ENCODE measurements around the gene WLS. TPM values are rescaled to one million over a fixed set of nuclear protein-coding genes. Genes with fewer than 3 reads are reported as not detected.

WLS gene
- total and polyA plus RNA-seq, 2 experiments from 2014 or later: 113 to 114 TPM

DNA sequence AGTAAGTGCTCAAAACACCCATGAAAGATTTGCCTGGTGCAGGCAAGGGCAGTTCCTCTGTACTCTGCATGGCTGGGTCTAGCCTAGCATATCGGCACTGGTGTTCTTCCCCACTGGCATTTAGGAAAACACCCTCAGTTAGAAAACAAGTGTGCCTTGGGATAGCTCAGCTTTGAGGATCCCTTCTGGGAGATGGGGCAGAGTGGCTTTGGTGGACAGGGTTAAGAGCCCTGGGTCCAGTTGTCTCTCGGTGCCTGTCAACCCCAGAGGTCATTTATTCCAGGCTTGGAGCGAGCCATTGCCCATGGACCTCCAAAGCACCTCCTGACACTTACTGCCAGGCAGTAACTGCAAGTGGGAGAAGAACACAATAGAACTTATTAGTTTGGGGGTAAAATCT lies 101.1 kb downstream of the WLS start:
- Histone ChIP-seq H3K36me3 (peaks cover 23% of the 10 kb centered on the region), H3K27me3 (no peaks in the 10 kb centered on the region), H3K4me1 (ENCODE audit: low read depth) (peaks cover 12% of the 10 kb centered on the region), H3K4me3 (no peak overlapping the region), H3K27ac (no peak overlapping the region), H3K9me3 (ENCODE audit: low read depth) (no peaks in the 10 kb centered on the region)
- DNase-seq (ENCODE audit: low read depth in 1 of 2, low spot score in 1 of 2): no peak
- TF ChIP-seq, protein P1, sequence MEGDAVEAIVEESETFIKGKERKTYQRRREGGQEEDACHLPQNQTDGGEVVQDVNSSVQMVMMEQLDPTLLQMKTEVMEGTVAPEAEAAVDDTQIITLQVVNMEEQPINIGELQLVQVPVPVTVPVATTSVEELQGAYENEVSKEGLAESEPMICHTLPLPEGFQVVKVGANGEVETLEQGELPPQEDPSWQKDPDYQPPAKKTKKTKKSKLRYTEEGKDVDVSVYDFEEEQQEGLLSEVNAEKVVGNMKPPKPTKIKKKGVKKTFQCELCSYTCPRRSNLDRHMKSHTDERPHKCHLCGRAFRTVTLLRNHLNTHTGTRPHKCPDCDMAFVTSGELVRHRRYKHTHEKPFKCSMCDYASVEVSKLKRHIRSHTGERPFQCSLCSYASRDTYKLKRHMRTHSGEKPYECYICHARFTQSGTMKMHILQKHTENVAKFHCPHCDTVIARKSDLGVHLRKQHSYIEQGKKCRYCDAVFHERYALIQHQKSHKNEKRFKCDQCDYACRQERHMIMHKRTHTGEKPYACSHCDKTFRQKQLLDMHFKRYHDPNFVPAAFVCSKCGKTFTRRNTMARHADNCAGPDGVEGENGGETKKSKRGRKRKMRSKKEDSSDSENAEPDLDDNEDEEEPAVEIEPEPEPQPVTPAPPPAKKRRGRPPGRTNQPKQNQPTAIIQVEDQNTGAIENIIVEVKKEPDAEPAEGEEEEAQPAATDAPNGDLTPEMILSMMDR (IDR thresholded peaks at IDR 0.05; ENCODE audit: low read depth, low read length): no peak

DNA sequence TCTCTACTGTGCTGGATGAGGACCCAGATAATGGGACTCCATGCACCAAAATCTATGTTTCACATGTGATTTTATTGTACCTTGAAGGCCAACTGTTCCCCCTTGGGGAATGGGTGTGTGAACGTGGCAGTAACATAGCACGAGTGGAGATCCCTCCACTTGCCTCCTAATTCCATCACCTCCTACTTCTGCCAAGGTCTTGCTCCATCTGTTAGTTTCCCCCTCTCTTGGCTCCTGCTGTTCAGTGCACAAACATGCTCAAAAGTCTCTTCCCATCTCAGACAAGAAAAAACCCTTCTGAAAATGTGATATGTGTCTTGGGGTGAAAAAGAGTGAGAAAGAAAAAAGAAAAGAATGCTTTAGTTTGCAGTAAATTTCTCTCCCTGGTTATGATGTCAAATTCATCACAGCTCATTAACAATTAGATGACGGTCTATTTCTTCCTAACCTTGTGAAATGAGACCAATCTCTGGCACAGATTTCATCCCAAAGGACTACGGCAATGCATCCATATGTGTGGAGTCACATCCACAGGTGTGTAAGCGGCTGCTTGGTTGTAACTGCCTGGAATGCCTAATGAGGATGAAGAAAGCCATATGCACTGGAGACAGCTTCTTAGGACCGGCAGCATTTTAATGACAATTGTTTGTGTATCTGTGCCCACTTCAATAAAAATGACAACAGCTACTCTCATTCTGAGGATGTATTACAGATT lies 102.6 kb downstream of the WLS start:
- H3K36me3 ChIP-seq: peaks cover 24% of the 10 kb centered on the region
- peaks cover 12% of the 10 kb centered on the region for H3K4me1 ChIP-seq (ENCODE audit: low read depth)
- TF ChIP-seq, protein P1 (IDR thresholded peaks at IDR 0.05; ENCODE audit: low read depth, low read length): no peak

DNA sequence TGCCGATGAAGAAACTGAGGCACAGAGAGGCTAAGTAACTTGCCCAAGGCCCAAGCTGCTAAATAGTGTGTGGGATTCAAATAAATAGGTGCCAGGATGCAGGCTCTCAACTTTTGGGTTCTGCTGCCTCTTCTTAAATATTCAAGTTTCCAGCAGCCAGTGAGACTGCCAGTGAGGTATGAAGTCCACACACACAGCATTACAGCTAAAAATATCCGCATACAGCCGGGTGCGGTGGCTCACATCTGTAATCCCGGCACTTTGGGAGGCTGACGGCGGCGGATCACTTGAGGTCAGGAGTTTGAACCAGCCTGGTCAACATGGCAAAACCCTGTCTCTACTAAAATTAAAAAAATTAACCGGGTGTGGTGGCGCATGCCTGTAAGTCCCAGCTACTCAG lies 103.5 kb downstream of the WLS start:
- DNase-seq (ENCODE audit: low read depth in 1 of 2, low spot score in 1 of 2): peak in 1 of 2 donors; percentile 55
- Histone ChIP-seq H3K27me3 (no peaks in the 10 kb centered on the region), H3K4me3 (no peak overlapping the region), H3K36me3 (peaks cover 22% of the 10 kb centered on the region), H3K9me3 (ENCODE audit: low read depth) (no peaks in the 10 kb centered on the region), H3K27ac (peak overlapping the region; percentile 70), H3K4me1 (ENCODE audit: low read depth) (peaks cover 12% of the 10 kb centered on the region)
- TF ChIP-seq, protein P1 (IDR thresholded peaks at IDR 0.05; ENCODE audit: low read depth, low read length): no peak

More for the DNA sequence above, 102.6 kb downstream of the WLS start:
- no peak for DNase-seq (ENCODE audit: low read depth in 1 of 2, low spot score in 1 of 2)
- no peaks in the 10 kb centered on the region for H3K27me3 ChIP-seq
- H3K9me3 ChIP-seq (ENCODE audit: low read depth): no peaks in the 10 kb centered on the region
- H3K4me3 ChIP-seq: no peak overlapping the region
- H3K27ac ChIP-seq: peak overlapping the region; percentile 53

DNA sequence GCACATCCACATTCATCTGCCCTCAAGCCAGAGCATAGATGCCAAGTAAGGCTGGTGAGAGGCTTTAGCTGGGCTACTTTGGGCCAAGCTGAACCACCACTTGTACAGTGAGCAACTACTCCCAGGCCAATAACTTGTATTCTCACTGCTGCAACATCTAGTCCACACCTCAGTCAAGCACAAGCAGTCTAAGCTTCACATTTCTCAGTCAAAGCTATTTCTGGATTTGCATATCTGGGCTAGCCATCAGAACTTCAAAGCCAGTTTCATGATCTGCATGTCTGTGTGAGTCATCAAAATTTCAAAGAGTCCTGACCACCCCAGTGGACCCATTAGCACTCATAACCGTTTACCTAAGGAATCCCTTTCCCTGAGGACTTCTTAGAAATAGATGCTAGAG lies 104.2 kb downstream of the WLS start:
- DNase-seq (ENCODE audit: low read depth in 1 of 2, low spot score in 1 of 2): peak in 1 of 2 donors; percentile 34
- Histone ChIP-seq H3K4me1 (ENCODE audit: low read depth) (peaks cover 12% of the 10 kb centered on the region), H3K27me3 (no peaks in the 10 kb centered on the region), H3K36me3 (peaks cover 17% of the 10 kb centered on the region), H3K4me3 (no peak overlapping the region), H3K27ac (peak overlapping the region; percentile 70), H3K9me3 (ENCODE audit: low read depth) (no peaks in the 10 kb centered on the region)
- TF ChIP-seq, protein P1 (IDR thresholded peaks at IDR 0.05; ENCODE audit: low read depth, low read length): no peak

DNA sequence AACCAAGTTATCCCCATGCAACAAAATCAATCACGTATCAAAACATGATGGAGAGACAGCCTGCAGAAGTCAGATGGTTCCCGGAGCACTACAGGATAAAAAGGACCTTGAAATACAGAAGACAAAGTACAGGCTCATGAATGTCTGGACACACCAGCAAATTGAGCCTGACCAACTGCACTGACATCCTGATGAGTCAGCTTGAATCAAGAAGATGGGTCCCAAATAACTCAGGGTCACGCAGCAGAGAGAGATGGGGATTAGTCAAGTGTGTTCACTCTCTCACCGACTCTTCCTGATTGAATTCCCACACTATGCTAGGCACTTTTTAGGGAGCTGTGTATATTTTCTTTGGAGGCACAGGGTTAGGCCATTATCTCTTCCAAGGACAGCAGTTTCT lies 110.8 kb downstream of the WLS start:
- Histone ChIP-seq H3K4me3 (no peak overlapping the region), H3K4me1 (ENCODE audit: low read depth) (no peaks in the 10 kb centered on the region), H3K27me3 (no peaks in the 10 kb centered on the region), H3K9me3 (ENCODE audit: low read depth) (no peaks in the 10 kb centered on the region), H3K36me3 (peaks cover 9% of the 10 kb centered on the region), H3K27ac (peak overlapping the region; percentile 85)
- TF ChIP-seq, protein P1 (IDR thresholded peaks at IDR 0.05; ENCODE audit: low read depth, low read length): no peak
- peak in 1 of 2 donors; percentile 25 for DNase-seq (ENCODE audit: low read depth in 1 of 2, low spot score in 1 of 2)

Measured in cardiac muscle cell (in vitro differentiated cells and primary cell).